ENCODE results near the gene TFF1.

The TFF1 gene

DNA sequence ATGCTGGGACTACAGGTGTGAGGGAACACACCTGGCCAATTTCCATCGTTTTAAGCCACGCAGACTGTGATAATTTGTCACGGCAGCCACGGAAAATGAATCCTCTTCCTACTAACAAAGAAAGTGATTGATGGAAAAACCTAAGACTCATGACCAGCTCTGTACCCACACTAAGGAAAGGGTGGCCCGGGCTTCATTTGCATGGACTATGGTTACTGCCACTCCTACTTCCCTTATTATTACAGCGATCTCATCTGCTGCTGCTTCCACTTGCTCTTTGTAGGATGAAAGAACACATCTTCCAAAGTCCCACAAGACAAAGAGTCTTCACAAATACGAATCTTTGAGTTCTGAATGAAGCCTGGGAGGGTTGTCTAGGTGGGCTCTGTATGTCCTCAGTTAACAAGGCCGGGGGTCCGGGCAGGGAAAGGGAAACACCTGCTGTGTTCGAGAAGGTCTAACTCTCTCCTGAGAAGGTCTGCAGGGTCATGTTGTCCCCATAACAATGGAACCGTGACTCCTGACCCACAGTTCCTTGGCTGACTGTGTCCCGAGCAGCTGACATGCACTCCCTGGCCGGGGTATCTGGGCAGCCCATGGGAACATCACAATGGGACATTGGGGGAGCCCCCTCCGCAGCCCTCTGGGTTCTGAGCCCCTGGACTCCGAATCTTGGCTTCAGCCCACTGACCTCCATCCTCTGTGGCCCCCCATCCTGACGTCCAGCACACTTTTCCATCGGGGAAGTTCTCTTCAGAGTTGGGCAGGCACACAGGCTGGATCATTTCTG is 13.3 kb upstream of the TFF1 start:
- no peak overlapping the region for H3K4me2 ChIP-seq (ENCODE audit: insufficient read depth, low read length)
- TF ChIP-seq EZH2 (IDR thresholded peaks at IDR 0.05; ENCODE audit: borderline replicate concordance, low read depth, low read length, severe bottlenecking): no peak
- TF ChIP-seq, protein P1, sequence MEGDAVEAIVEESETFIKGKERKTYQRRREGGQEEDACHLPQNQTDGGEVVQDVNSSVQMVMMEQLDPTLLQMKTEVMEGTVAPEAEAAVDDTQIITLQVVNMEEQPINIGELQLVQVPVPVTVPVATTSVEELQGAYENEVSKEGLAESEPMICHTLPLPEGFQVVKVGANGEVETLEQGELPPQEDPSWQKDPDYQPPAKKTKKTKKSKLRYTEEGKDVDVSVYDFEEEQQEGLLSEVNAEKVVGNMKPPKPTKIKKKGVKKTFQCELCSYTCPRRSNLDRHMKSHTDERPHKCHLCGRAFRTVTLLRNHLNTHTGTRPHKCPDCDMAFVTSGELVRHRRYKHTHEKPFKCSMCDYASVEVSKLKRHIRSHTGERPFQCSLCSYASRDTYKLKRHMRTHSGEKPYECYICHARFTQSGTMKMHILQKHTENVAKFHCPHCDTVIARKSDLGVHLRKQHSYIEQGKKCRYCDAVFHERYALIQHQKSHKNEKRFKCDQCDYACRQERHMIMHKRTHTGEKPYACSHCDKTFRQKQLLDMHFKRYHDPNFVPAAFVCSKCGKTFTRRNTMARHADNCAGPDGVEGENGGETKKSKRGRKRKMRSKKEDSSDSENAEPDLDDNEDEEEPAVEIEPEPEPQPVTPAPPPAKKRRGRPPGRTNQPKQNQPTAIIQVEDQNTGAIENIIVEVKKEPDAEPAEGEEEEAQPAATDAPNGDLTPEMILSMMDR (IDR thresholded peaks at IDR 0.05; ENCODE audit: borderline replicate concordance, extremely low read depth, low read length, poor library complexity, severe bottlenecking): no peak

DNA sequence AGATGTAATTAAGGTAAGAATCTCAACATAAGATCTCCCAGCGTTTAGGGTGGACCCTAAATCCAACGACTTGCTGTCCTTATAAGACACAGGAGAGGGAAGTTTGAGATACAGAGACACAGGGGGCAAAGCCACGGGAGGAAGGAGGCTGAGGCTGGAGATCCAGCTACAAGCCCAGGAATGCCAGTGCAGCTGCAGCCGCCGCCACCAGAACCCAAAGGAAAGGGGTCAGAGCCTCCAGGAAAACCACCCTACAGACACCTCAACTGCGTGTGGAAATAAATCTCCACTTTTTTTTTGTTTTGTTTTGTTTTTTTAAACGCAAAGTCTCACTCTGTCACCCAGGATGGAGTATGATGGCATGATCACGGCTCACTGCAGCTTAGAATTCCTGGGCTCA is 12.1 kb upstream of the TFF1 start:
- Histone ChIP-seq H3K27ac (ENCODE audit: low read length) (no peak overlapping the region), H3K9me3 (ENCODE audit: insufficient read depth, low read length, severe bottlenecking) (peaks cover 13% of the 10 kb centered on the region), H3K36me3 (ENCODE audit: insufficient read depth, low read length) (peaks cover 8% of the 10 kb centered on the region), H3K4me1 (ENCODE audit: insufficient read depth, low read length) (no peaks in the 10 kb centered on the region), H2AFZ (ENCODE audit: low read depth, low read length) (no peak overlapping the region), H3K4me3 (ENCODE audit: low read depth in 1 of 2, low read length in 2 of 2) (no peak overlapping the region), H3K4me2 (ENCODE audit: insufficient read depth, low read length) (no peak overlapping the region), H4K20me1 (ENCODE audit: insufficient read depth, low read length) (no peaks in the 10 kb centered on the region), H3K9ac (ENCODE audit: low read depth, low read length) (no peak overlapping the region), H3K79me2 (ENCODE audit: insufficient read depth, low read length) (no peaks in the 10 kb centered on the region), H3K27me3 (ENCODE audit: insufficient read depth, low read length, poor library complexity) (no peaks in the 10 kb centered on the region)
- TF ChIP-seq, protein P1 (IDR thresholded peaks at IDR 0.05; ENCODE audit: borderline replicate concordance, extremely low read depth, low read length, poor library complexity, severe bottlenecking): no peak
- no peak for TF ChIP-seq EZH2 (IDR thresholded peaks at IDR 0.05; ENCODE audit: borderline replicate concordance, low read depth, low read length, severe bottlenecking)
- DNase-seq: no peak
- ATAC-seq (ENCODE audit: insufficient read depth, low read depth): no peak

More for the DNA sequence above, 13.3 kb upstream of the TFF1 start:
- peaks cover 13% of the 10 kb centered on the region for H3K9me3 ChIP-seq (ENCODE audit: insufficient read depth, low read length, severe bottlenecking)
- no peaks in the 10 kb centered on the region for H4K20me1 ChIP-seq (ENCODE audit: insufficient read depth, low read length)
- H3K79me2 ChIP-seq (ENCODE audit: insufficient read depth, low read length): no peaks in the 10 kb centered on the region
- ATAC-seq (ENCODE audit: insufficient read depth, low read depth) (no peak), DNase-seq (no peak)
- H3K27ac ChIP-seq (ENCODE audit: low read length): no peak overlapping the region
- no peak overlapping the region for H3K9ac ChIP-seq (ENCODE audit: low read depth, low read length)
- H3K27me3 ChIP-seq (ENCODE audit: insufficient read depth, low read length, poor library complexity): no peaks in the 10 kb centered on the region
- H3K36me3 ChIP-seq (ENCODE audit: insufficient read depth, low read length): peaks cover 8% of the 10 kb centered on the region
- H3K4me3 ChIP-seq (ENCODE audit: low read depth in 1 of 2, low read length in 2 of 2): no peak overlapping the region
- H2AFZ ChIP-seq (ENCODE audit: low read depth, low read length): no peak overlapping the region
- H3K4me1 ChIP-seq (ENCODE audit: insufficient read depth, low read length): peaks cover 5% of the 10 kb centered on the region

DNA sequence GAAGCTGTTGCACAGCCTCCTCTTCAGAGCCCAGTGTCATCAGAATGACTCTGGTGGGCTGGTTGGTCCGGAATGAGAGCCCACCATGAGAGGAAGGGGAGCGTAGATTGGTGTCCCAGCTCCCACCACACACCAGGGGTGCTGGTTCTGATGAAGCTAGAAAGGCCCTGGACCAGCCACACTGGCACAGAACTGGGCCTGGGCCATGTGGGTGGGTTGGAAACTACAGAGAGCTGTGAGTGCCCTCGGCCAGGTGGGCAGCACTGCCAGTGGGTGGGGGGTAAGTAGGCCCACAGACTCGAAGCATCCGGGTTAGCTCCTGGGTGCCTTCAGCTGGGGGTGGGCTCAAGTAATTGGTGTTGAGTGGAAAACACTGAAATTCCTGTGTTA is 11.6 kb upstream of the TFF1 start:
- DNase-seq (no peak), ATAC-seq (ENCODE audit: insufficient read depth, low read depth) (no peak)
- no peak overlapping the region for H3K27ac ChIP-seq (ENCODE audit: low read length)
- H3K79me2 ChIP-seq (ENCODE audit: insufficient read depth, low read length): no peaks in the 10 kb centered on the region
- no peak overlapping the region for H3K9ac ChIP-seq (ENCODE audit: low read depth, low read length)
- peaks cover 12% of the 10 kb centered on the region for H3K9me3 ChIP-seq (ENCODE audit: insufficient read depth, low read length, severe bottlenecking)
- H2AFZ ChIP-seq (ENCODE audit: low read depth, low read length): no peak overlapping the region
- no peak for TF ChIP-seq EZH2 (IDR thresholded peaks at IDR 0.05; ENCODE audit: borderline replicate concordance, low read depth, low read length, severe bottlenecking)
- TF ChIP-seq, protein P1 (IDR thresholded peaks at IDR 0.05; ENCODE audit: borderline replicate concordance, extremely low read depth, low read length, poor library complexity, severe bottlenecking): no peak
- no peaks in the 10 kb centered on the region for H3K27me3 ChIP-seq (ENCODE audit: insufficient read depth, low read length, poor library complexity)
- H3K4me3 ChIP-seq (ENCODE audit: low read depth in 1 of 2, low read length in 2 of 2): no peak overlapping the region
- H3K4me1 ChIP-seq (ENCODE audit: insufficient read depth, low read length): no peaks in the 10 kb centered on the region
- H3K4me2 ChIP-seq (ENCODE audit: insufficient read depth, low read length): no peak overlapping the region
- peaks cover 8% of the 10 kb centered on the region for H3K36me3 ChIP-seq (ENCODE audit: insufficient read depth, low read length)
- H4K20me1 ChIP-seq (ENCODE audit: insufficient read depth, low read length): no peaks in the 10 kb centered on the region
